Kidney (tissue), 14 donors: ENCODE data around the gene DEK. TPM values are rescaled to one million over a fixed set of nuclear protein-coding genes. Genes with fewer than 3 reads are reported as not detected.

Source experiments
- DNase-seq, 5 donors: peaks; one replicate each; pipeline ENCODE4 v3.0.0-alpha.2; 2013 to 2020
- FAIRE-seq: peaks from 2 replicates; lab custom pipeline; 2012; peaks lifted over from hg19 to GRCh38; lab: Jason Lieb, UNC
- H3K27ac ChIP-seq, 2 donors: one replicate each; pipeline ENCODE4 v1.7.0; 2013; ENCODE audit warnings: low read depth in 2 of 2, low read length in 2 of 2, inconsistent platforms in 1 of 2
- H3K27me3 ChIP-seq: one replicate; pipeline ENCODE4 v1.7.1; 2013; ENCODE audit warnings: low read length, inconsistent platforms; ENCODE audit not compliant: control insufficient read depth, insufficient read depth
- H3K36me3 ChIP-seq, 3 donors: one replicate each; pipeline versions ENCODE4 v1.7.0 to v1.7.1; 2013; ENCODE audit warnings: low read length in 3 of 3, control low read depth in 1 of 3, inconsistent platforms in 1 of 3; ENCODE audit not compliant: insufficient read depth in 3 of 3, control insufficient read depth in 2 of 3
- H3K4me1 ChIP-seq, 3 donors: one replicate each; pipeline versions ENCODE4 v1.7.0 to v1.7.1; 2013; ENCODE audit warnings: low read length in 3 of 3, inconsistent platforms in 1 of 3, low read depth in 1 of 3; ENCODE audit not compliant: control insufficient read depth in 2 of 3, insufficient read depth in 2 of 3
- H3K4me3 ChIP-seq, 3 donors: one replicate each; pipeline versions ENCODE4 v1.7.0 to v1.8.1; 2013; ENCODE audit warnings: low read length in 3 of 3, control low read depth in 1 of 3, inconsistent platforms in 1 of 3
- H3K9ac ChIP-seq, 3 donors: one replicate each; pipeline versions ENCODE4 v1.7.0 to v1.7.1; 2013; ENCODE audit warnings: low read length in 3 of 3, control low read depth in 1 of 3, inconsistent platforms in 1 of 3
- H3K9me3 ChIP-seq, 3 donors: one replicate each; pipeline versions ENCODE4 v1.7.0 to v1.7.1; 2013; ENCODE audit warnings: low read length in 3 of 3, control low read depth in 1 of 3, inconsistent platforms in 1 of 3; ENCODE audit not compliant: control insufficient read depth in 2 of 3, insufficient read depth in 1 of 3
- intact Hi-C: fragments of 100-400 bp; cut with DNase I; formaldehyde crosslinking; loops from one replicate; pipeline ENCODE4 v1.11.1; 2022
- polyA plus RNA-seq: library from polyadenylated mRNA; stranded (reverse); fragments of 350-450 nt; fragmentation: Illumina TruSeq; extraction: RNeasy Lipid Tissue Mini Kit (QIAGEN cat#74804); gene quantifications from one replicate; pipeline ENCODE4 v1.2.3, GENCODE V29; 2014; ENCODE audit warnings: low read depth, low replicate concordance; ENCODE audit not compliant: insufficient read depth
- total RNA-seq: library from RNA; stranded (reverse); fragmentation: NEBNext Ultra II Directional; extraction: Animal tissue kit (Norgen Biotek cat#: 25700); gene quantifications from one replicate; pipeline ENCODE4 v1.2.1, GENCODE V29; 2021
- TF ChIP-seq, protein P1 (sequence below): IDR thresholded peaks from 3 replicates; pipeline ENCODE4 v1.5.1; 2012; ENCODE audit warnings: mild to moderate bottlenecking, moderate library complexity, borderline replicate concordance; ENCODE audit not compliant: insufficient read depth; ENCODE audit errors: extremely low read depth
- donor health status: control.
- donor health status: control.
- donor health status: control.
- donor health status: control.
- donor health status: control.
- donor health status: DM: yes; HTN: yes; CAD: no.
- donor health status: Normal renal cell carcinoma (clear cell type).

Gene DEK
- total and polyA plus RNA-seq, 2 donors from 2014 or later: 23.7 to 67.2 TPM

DNA sequence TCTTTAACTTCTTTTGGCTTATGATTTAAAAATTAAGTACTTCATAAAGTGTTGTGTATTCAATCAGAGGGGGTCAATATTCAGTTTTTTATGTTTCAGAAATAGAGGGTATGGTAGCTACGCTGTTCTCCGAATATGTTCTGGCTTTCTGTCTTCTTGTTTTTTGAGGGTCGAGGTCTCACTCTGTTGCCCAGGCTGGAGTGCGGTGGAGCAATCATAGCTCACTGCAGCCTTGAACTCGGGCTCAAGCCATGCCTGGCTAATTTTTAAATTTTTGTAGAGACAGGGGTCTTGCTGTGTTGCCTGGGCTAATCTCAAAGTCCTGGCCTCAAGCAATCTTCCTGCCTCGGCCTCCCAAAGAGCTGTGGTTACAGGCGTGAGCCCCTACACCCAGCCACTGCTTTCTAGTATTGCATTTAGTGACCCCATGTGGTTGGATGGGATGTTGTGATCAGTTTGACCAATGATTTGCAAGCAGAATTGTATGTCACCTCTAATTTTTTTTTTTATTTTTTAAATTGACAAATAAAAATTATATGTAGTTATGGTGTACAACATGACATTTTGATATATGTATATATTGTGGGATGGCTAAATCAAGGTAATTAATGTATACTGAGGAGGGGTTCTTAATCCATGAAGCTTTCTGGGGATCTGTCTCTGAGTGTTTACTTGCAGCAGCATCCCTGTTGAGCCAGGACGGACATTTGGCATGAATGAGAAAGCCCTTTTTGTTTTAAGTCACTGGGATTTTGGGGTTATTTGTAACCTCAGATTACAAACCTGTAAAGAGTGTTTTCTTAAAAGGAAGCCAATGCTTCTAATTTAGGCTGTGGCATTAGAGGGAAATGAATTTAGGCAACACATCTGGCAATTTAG, 38.5 kb upstream of the DEK start:
- DNase-seq (no peak), FAIRE-seq (no peak)
- no peaks in the 10 kb centered on the region for H3K36me3 ChIP-seq
- no peak overlapping the region for H3K4me3 ChIP-seq
- no peak overlapping the region for H3K9ac ChIP-seq
- no peaks in the 10 kb centered on the region for H3K27me3 ChIP-seq
- no peaks in the 10 kb centered on the region for H3K9me3 ChIP-seq
- no peaks in the 10 kb centered on the region for H3K4me1 ChIP-seq
- TF ChIP-seq, protein P1, sequence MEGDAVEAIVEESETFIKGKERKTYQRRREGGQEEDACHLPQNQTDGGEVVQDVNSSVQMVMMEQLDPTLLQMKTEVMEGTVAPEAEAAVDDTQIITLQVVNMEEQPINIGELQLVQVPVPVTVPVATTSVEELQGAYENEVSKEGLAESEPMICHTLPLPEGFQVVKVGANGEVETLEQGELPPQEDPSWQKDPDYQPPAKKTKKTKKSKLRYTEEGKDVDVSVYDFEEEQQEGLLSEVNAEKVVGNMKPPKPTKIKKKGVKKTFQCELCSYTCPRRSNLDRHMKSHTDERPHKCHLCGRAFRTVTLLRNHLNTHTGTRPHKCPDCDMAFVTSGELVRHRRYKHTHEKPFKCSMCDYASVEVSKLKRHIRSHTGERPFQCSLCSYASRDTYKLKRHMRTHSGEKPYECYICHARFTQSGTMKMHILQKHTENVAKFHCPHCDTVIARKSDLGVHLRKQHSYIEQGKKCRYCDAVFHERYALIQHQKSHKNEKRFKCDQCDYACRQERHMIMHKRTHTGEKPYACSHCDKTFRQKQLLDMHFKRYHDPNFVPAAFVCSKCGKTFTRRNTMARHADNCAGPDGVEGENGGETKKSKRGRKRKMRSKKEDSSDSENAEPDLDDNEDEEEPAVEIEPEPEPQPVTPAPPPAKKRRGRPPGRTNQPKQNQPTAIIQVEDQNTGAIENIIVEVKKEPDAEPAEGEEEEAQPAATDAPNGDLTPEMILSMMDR: no peak
- intact Hi-C loops: no loop called here
- no peak overlapping the region for H3K27ac ChIP-seq

DNA sequence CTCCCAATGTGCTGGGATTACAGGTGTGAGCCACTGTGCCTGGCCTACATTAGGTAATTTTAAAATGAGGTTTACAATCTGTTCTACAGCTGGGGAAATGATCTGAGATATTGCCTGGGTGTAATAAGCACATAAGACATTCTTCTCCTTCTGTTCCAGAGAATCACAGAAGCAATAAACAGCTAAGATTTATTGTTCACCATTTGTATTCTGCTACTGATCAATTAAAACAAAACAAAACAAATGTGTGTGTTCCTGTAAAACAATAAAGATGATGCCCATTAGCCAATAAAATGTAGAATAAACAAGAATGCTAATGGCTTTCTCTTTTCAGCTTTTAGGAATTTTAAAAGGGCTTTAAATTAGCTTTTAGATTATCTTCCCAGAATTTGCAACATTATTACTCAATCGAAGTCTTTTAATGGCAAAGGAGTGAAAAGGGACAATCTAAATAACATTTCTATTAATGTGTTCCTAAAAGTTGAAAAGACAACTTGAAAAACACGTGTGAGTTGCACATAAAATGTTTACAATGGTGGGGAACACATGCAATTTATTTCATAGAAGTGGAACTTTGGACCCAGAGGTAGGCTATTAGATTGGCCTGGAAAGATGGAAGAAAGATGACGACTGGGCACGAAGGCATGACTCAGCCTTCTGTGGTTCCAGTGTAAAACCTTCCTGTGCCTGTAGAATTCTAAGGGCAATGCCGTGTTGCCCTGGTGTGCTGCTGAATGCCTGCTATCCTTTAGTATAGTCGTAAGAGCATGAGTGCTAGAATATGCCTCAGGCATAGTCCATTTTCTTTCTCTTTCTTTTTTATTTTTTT, 29.0 kb upstream of the DEK start:
- no peaks in the 10 kb centered on the region for H3K36me3 ChIP-seq
- TF ChIP-seq, protein P1: no peak
- no peak overlapping the region for H3K9ac ChIP-seq
- no peak overlapping the region for H3K27ac ChIP-seq
- H3K27me3 ChIP-seq: no peaks in the 10 kb centered on the region
- FAIRE-seq: no peak
- no peaks in the 10 kb centered on the region for H3K4me1 ChIP-seq
- intact Hi-C loops: no loop called here
- no peak overlapping the region for H3K4me3 ChIP-seq
- no peaks in the 10 kb centered on the region for H3K9me3 ChIP-seq
- DNase-seq: peak in 1 of 5 donors; percentile 3

DNA sequence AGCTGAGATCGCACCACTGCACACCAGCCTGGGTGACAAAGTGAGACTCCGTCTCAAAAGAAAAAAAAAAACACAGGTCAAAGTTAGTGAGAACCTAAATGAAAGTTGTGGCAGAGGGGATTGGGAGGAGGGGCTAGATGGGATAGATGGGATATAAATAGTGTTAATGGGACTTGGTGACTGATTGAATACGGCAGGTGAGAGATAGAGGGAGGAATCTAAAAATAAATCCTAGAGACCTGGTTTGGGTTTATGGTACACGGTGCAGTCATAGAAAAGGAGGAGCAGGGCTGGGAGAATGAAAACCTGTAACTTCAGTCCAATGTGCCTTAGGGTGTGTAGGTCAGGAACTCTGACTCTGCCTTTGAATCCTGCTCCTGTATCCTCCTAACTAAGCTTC, 25.0 kb upstream of the DEK start:
- Histone ChIP-seq H3K9me3 (no peaks in the 10 kb centered on the region), H3K4me1 (no peaks in the 10 kb centered on the region), H3K27me3 (no peaks in the 10 kb centered on the region), H3K4me3 (no peak overlapping the region), H3K9ac (no peak overlapping the region), H3K27ac (no peak overlapping the region), H3K36me3 (no peaks in the 10 kb centered on the region)
- TF ChIP-seq, protein P1: no peak
- no peak for FAIRE-seq
- no peak for DNase-seq
- intact Hi-C loops: no loop called here
